Measurements from ENCODE around the gene EZH2. TPM values are rescaled to one million over a fixed set of nuclear protein-coding genes. Genes with fewer than 3 reads are reported as not detected.

The EZH2 gene
- polyA plus RNA-seq, 4 donors = 30.8 to 52.0 (median 40.9) TPM

GRCh38 chr7:148813890-148814289 lies 70.2 kb downstream of the EZH2 start:
- no peak for DNase-seq (ENCODE audit: low read depth in 4 of 4, low spot score in 2 of 4)

- DNase-seq (ENCODE audit: low read depth in 4 of 4, low spot score in 2 of 4) = no peak
These were observed 72.2 kb downstream of the EZH2 start for GRCh38 chr7:148811892-148812291.

DNA sequence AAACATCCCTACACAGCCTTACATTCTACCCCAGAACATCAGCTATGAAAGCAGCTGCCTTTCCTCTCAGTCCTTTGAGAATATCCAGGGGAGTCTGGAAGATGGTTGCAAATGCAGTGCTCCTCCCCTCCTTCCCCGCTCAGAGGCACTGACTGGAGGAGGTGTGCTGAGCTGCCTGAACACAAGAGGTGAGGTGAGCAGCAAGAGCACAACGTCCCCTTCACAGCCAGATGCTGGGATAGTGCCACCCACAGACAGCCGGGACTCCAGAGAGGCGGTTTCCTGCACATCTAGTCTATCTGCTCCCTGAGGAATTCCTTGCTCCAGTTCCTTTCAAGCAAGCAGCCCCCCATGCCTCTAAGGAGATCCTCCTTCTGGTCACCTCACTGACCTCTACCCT lies 74.2 kb downstream of the EZH2 start:
- DNase-seq (ENCODE audit: low read depth in 4 of 4, low spot score in 2 of 4) = no peak

DNA sequence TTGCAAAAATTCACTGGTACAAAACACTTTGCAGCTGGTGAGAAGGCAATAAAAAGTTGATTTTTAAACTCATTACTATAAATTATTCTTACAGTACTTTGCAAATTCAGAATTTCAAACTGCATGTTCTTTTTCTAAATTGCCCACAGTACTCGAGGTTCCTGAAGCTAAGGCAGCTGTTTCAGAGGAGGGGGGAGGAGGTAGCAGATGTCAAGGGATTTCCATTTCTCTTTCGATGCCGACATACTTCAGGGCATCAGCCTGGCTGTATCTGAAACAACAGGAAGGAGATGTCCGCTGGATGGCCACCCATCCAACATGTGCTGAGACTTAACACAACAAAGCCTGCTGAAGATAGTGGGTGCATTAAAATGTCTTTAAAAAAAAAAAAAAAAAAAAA lies 76.7 kb downstream of the EZH2 start:
- no peak for DNase-seq (ENCODE audit: low read depth in 4 of 4, low spot score in 2 of 4)

DNA sequence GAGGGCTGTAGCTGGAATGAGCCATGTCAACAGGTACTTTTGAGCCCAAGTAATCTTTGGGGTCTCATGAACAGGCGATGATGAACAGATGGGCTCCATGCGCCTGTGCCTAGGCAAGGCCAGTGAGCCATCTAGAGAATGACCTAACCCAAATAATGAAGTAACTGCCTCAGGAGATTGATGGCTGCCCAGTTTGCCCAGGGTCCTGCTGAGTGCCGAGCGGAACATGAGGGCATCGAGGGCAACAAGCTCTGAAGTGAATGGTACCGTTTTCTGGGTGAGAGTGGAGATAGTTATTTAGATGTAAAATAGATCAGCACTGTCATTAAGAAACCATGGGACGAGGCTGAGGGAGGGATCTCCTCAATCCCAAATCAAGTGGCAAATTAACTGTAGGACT lies 77.9 kb downstream of the EZH2 start:
- DNase-seq (ENCODE audit: low read depth in 4 of 4, low spot score in 2 of 4) = no peak

DNA sequence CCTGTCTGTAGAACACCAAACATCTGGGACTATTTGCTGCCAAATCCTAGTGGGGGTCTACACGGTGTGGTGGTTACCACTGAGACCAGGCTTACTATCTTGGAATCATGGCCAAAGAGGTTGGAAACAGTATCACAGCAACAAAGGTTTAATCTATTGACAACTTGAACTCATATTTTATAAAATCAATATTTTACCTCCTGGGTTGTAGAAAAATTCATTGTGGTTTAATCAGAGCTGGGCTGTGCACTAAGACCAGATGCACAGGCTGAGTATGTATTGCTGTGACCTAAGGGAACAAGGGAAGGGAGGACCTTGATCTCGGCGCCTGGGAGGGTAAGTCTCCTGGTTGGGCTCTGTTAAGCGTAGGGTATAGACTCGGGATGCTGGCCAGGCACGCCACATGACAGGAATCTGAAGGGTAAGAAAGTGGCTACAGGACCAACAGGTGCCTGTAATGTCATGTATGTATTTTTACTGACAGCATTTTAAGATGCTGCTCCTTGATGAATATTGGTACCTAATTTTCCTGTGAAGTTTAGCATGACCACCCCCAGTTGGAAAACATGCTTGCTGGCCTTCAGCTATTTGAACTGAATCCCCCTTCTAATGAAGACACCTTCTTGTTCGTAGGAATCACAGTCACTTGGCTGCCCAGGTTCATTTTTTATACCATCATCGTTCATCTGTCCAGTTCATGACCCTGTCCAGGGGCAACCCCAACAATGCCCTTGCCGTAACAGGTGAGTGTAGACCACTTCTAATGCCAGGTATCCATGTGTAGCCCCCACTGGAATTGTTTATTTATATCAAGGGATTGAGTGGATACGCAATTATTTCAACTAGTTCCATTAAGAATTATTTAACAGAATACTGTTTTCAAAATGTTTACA lies 79.5 kb downstream of the EZH2 start:
- no peak for DNase-seq (ENCODE audit: low read depth in 4 of 4, low spot score in 2 of 4)

- DNase-seq (ENCODE audit: low read depth in 4 of 4, low spot score in 2 of 4) = no peak
These were observed 81.0 kb downstream of the EZH2 start for GRCh38 chr7:148803094-148803493.

GRCh38 chr7:148802101-148802493 lies 82.0 kb downstream of the EZH2 start:
- no peak for DNase-seq (ENCODE audit: low read depth in 4 of 4, low spot score in 2 of 4)

GRCh38 chr7:148800677-148801076 lies 83.4 kb downstream of the EZH2 start:
- no peak for DNase-seq (ENCODE audit: low read depth in 4 of 4, low spot score in 2 of 4)

- no peak for DNase-seq (ENCODE audit: low read depth in 4 of 4, low spot score in 2 of 4)
These were observed 84.1 kb downstream of the EZH2 start for GRCh38 chr7:148799893-148800555.

- DNase-seq (ENCODE audit: low read depth in 4 of 4, low spot score in 2 of 4) = no peak
These were observed 87.2 kb downstream of the EZH2 start for GRCh38 chr7:148796841-148797240.

GRCh38 chr7:148794476-148794875 lies 89.6 kb downstream of the EZH2 start:
- no peak for DNase-seq (ENCODE audit: low read depth in 4 of 4, low spot score in 2 of 4)

DNA sequence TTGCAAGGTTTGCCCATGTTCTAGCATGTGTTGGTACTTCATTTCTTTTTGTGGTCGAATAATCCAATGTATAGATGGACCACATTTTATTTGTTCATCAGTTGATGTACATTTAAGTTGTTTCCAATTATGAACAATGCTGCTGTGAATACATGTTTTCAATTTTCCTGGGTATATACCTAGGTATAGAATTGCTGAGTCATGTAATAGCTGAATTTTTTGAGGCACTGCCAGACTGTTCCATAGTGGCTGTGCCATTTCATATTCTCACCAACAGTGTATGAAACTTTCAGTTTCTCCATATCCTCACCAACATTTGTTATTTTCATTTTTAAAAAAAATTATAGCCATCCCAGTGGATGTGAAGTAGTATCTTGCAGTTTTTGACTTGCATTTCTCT lies 90.5 kb downstream of the EZH2 start:
- no peak for DNase-seq (ENCODE audit: low read depth in 4 of 4, low spot score in 2 of 4)

DNA sequence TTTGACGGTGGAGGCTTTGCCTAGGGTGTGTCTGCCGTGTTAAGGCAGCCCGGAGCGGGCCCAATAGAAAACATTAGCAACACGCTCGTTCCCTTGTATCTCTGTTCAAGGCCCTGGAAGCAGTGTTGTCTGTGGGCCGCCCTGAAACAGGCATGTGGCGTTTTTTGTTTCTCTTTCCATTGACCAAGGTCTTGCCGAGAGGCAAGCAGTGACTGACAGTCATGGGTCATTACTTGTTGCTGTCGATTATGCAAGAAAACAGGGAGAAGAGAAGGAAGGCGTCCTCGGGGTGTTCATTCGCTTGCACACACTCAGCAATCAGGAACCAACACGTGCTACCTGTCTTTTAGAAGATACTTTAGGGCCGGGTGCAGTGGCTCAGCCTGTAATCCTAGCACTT lies 92.5 kb downstream of the EZH2 start:
- DNase-seq (ENCODE audit: low read depth in 4 of 4, low spot score in 2 of 4) = no peak

DNA sequence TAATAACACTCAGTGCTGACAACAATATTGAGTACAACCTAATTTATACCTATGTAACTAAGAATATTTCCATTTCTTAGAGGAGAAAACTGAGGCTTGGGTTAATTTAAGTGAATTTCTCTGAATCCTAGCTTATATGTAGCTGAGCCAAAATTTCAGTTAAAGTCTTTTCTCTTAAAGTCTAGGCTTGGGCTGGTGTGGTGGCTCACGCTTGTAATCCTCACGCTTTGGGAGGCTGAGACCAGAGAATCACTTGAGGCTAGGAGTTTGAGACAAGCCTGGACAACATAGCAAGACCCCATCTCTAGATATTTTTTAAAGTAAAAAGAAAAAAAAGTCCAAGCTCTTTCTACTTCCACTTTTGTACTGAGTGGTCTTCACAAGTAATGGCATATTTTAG lies 93.2 kb downstream of the EZH2 start:
- no peak for DNase-seq (ENCODE audit: low read depth in 4 of 4, low spot score in 2 of 4)

- no peak for DNase-seq (ENCODE audit: low read depth in 4 of 4, low spot score in 2 of 4)
These were observed 93.9 kb downstream of the EZH2 start for GRCh38 chr7:148790131-148790726.

GRCh38 chr7:148789220-148789619 lies 94.9 kb downstream of the EZH2 start:
- DNase-seq (ENCODE audit: low read depth in 4 of 4, low spot score in 2 of 4) = no peak

- no peak for DNase-seq (ENCODE audit: low read depth in 4 of 4, low spot score in 2 of 4)
These were observed 96.4 kb downstream of the EZH2 start for GRCh38 chr7:148787571-148788295.

- no peak for DNase-seq (ENCODE audit: low read depth in 4 of 4, low spot score in 2 of 4)
These were observed 100.1 kb downstream of the EZH2 start for GRCh38 chr7:148783801-148784527.

GRCh38 chr7:148782757-148783456 lies 101.2 kb downstream of the EZH2 start:
- no peak for DNase-seq (ENCODE audit: low read depth in 4 of 4, low spot score in 2 of 4)

All from left renal cortex interstitium (tissue), 4 donors.